ENCODE measurements around the gene IL10RB. TPM values are rescaled to one million over a fixed set of nuclear protein-coding genes. Genes with fewer than 3 reads are reported as not detected.

IL10RB gene
- total and polyA plus RNA-seq, 10 of the 15 experiments (the other 5 are each of a cell fraction or from before 2014, with no cell fraction given), result 15.0 to 55.1 (median 34.9) TPM

- TF ChIP-seq CUX1 (IDR thresholded peaks at IDR 0.05; ENCODE audit: insufficient replicate concordance, low read depth, low read length) (no peak), NRF1 (conservative IDR thresholded peaks at IDR 0.05; ENCODE audit: low read depth, low read length) (no peak), NFYA (IDR thresholded peaks at IDR 0.05; ENCODE audit: borderline replicate concordance, low read depth, low read length) (no peak), SUZ12 (IDR thresholded peaks at IDR 0.05; ENCODE audit: unreplicated experiment) (no peak), ATF2 (IDR thresholded peaks at IDR 0.05; ENCODE audit: low read length) (no peak), CREM (IDR thresholded peaks at IDR 0.05; ENCODE audit: low read depth) (no peak), SMARCA5 (IDR thresholded peaks at IDR 0.05) (no peak), EGR1 (IDR thresholded peaks at IDR 0.05; ENCODE audit: borderline replicate concordance in 1 of 2, low read depth in 2 of 2, low read length in 2 of 2) (no peak), CTCF (IDR thresholded peaks at IDR 0.05 in 2 of 3, conservative IDR thresholded peaks at IDR 0.05 in 1 of 3; ENCODE audit: control insufficient read depth in 2 of 3, extremely low read depth in 1 of 3, insufficient read depth in 1 of 3, low read depth in 3 of 3, low read length in 3 of 3) (no peak), POU2F2 (IDR thresholded peaks at IDR 0.05; ENCODE audit: borderline replicate concordance, low read depth, low read length) (no peak), TCF7 (IDR thresholded peaks at IDR 0.05; ENCODE audit: borderline replicate concordance) (no peak)
These were observed 26.6 kb downstream of the IL10RB start (continued) for GRCh38 chr21:33292724-33293123.
